HCT116 (cell line): Measurements from ENCODE around the gene RCVRN. TPM values are rescaled to one million over a fixed set of nuclear protein-coding genes. Genes with fewer than 3 reads are reported as not detected.

Source experiments
- ATAC-seq: fragments of 200-7000 bp; cut with Tn5 transposase; 2 replicates; pipeline ENCODE4 v1.9.1; 2020; ENCODE audit warnings: mild to moderate bottlenecking, moderate library complexity
- BruUV-seq: library from RNA; stranded (reverse); fragments of 400-500 nt; replicated peaks from 2 replicates; lab custom pipeline; 2021; lab: Mats Ljungman, UMichigan
- CTCF ChIA-PET: fragments of 300-600 bp; sonication (Branson Sonifier 250); formaldehyde crosslinking; loops from one replicate; lab custom pipeline; 2021; ENCODE audit warnings: antibody characterized with exemption; lab: Charles Lee
- POLR2A ChIA-PET: fragments of 300-600, 350-600 bp; sonication (Branson Sonifier 250); formaldehyde crosslinking; loops from one replicate; lab custom pipeline; 2021; ENCODE audit warnings: antibody characterized with exemption; lab: Charles Lee
- RAD21 ChIA-PET, 2 experiments: fragments of 300-600 bp; sonication (Branson Sonifier 250); formaldehyde crosslinking; loops; one replicate each; lab custom pipeline; 2023; ENCODE audit warnings: low total read pairs in 2 of 2; ENCODE audit not compliant: uncharacterized antibody in 2 of 2, unreplicated experiment in 2 of 2, low non-redundant PET in 1 of 2; lab: Charles Lee
- DNase-seq: peaks from one replicate; pipeline ENCODE4 v3.0.0-alpha.2; 2010; ENCODE audit warnings: low read depth, low spot score
- H2AFZ ChIP-seq: fragments of 200-600 bp; shearing (Covaris generic), sonication (generic); 2 replicates; pipeline ENCODE4 v1.6.1; 2017; ENCODE audit warnings: low read depth, mixed run types, mixed read lengths, antibody characterized with exemption, low read length; ENCODE audit not compliant: poor library complexity, severe bottlenecking
- H3K27ac ChIP-seq: 2 replicates; pipeline ENCODE4 v1.5.1; 2012; ENCODE audit warnings: low read depth, low read length
- H3K27me3 ChIP-seq: fragments of 200-600 bp; sonication (generic); 2 replicates; pipeline ENCODE4 v1.6.1; 2016; ENCODE audit warnings: mixed run types, low read length, mixed read lengths; ENCODE audit not compliant: insufficient read depth
- H3K36me3 ChIP-seq, 2 experiments: fragments of 200-500 bp in 1 of 2; fragments of 200-600 bp in 1 of 2; sonication (Bioruptor generic) in 1 of 2; sonication (generic) in 1 of 2; 2 replicates each; pipeline versions ENCODE4 v1.5.1 to v1.6.1; 2014 to 2016; ENCODE audit warnings: low read length in 2 of 2, inconsistent platforms in 1 of 2, mixed read lengths in 1 of 2, mixed run types in 1 of 2; ENCODE audit not compliant: insufficient read depth in 2 of 2, control insufficient read depth in 1 of 2
- H3K4me1 ChIP-seq, 2 experiments: fragments of 200-600 bp in 1 of 2; sonication (generic) in 1 of 2; 2 replicates each; pipeline versions ENCODE4 v1.5.1 to v1.6.1; 2012 to 2017; ENCODE audit warnings: low read length in 2 of 2, inconsistent platforms in 1 of 2, mild to moderate bottlenecking in 1 of 2, mixed read lengths in 1 of 2, mixed run types in 1 of 2, moderate library complexity in 1 of 2; ENCODE audit not compliant: insufficient read depth in 2 of 2, control insufficient read depth in 1 of 2
- H3K4me2 ChIP-seq: fragments of 200-600 bp; sonication (generic); 2 replicates; pipeline ENCODE4 v1.6.1; 2017; ENCODE audit warnings: mixed run types, low read length, mixed read lengths
- H3K4me3 ChIP-seq, 2 experiments: fragments of 200-600 bp in 1 of 2; sonication (generic) in 1 of 2; replicated peaks in 1 of 2; 2 replicates each; pipeline ENCODE4 v1.5.1; 2011 to 2016; ENCODE audit warnings: low read length in 2 of 2, control low read depth in 1 of 2, low read depth in 1 of 2, mild to moderate bottlenecking in 1 of 2, mixed read lengths in 1 of 2, mixed run types in 1 of 2
- H3K79me2 ChIP-seq: fragments of 200-600 bp; sonication (generic); 2 replicates; pipeline ENCODE4 v1.6.1; 2017; ENCODE audit warnings: mild to moderate bottlenecking, mixed run types, low read length, moderate library complexity, mixed read lengths; ENCODE audit not compliant: insufficient read depth
- H3K9ac ChIP-seq: fragments of 200-600 bp; sonication (generic); 2 replicates; pipeline ENCODE4 v1.6.1; 2016; ENCODE audit warnings: low read length, mixed read lengths
- H3K9me2 ChIP-seq: fragments of 200-600 bp; sonication (generic), shearing (Covaris generic); 2 replicates; pipeline ENCODE4 v1.6.1; 2017; ENCODE audit warnings: mixed run types, mild to moderate bottlenecking, moderate library complexity; ENCODE audit not compliant: insufficient read depth
- H3K9me3 ChIP-seq, 2 experiments: fragments of 200-500 bp in 1 of 2; fragments of 200-600 bp in 1 of 2; sonication (Bioruptor generic) in 1 of 2; sonication (generic) in 1 of 2; 2 replicates each; pipeline ENCODE4 v1.6.1; 2014 to 2017; ENCODE audit warnings: low read length in 2 of 2, mixed read lengths in 2 of 2, inconsistent platforms in 1 of 2, low read depth in 1 of 2, mild to moderate bottlenecking in 1 of 2, mixed run types in 1 of 2, moderate library complexity in 1 of 2; ENCODE audit not compliant: control insufficient read depth in 1 of 2, insufficient read depth in 1 of 2
- H4K20me1 ChIP-seq: fragments of 200-600 bp; sonication (generic), shearing (Covaris generic); 2 replicates; pipeline ENCODE4 v1.6.1; 2017; ENCODE audit warnings: mixed run types, mild to moderate bottlenecking, moderate library complexity; ENCODE audit not compliant: insufficient read depth
- EGR1 ChIP-seq: IDR thresholded peaks from 2 replicates; pipeline ENCODE4 v1.6.1; 2012; ENCODE audit warnings: low read depth
- ELF1 ChIP-seq: IDR thresholded peaks from 2 replicates; pipeline ENCODE4 v1.6.1; 2012; ENCODE audit warnings: low read depth, borderline replicate concordance
- EZH2 ChIP-seq: fragments of 200-600 bp; sonication (generic); IDR thresholded peaks from 2 replicates; pipeline ENCODE4 v1.6.1; 2017; ENCODE audit warnings: antibody characterized with exemption, mixed run types
- FOSL1 ChIP-seq: IDR thresholded peaks from 2 replicates; pipeline ENCODE4 v1.6.1; 2012; ENCODE audit warnings: low read depth
- JUND ChIP-seq: IDR thresholded peaks from 2 replicates; pipeline ENCODE4 v1.6.1; 2012
- POLR2AphosphoS5 ChIP-seq: IDR thresholded peaks from 2 replicates; pipeline ENCODE4 v1.6.1; 2011; ENCODE audit warnings: mild to moderate bottlenecking, low read depth, low read length, moderate library complexity
- RAD21 ChIP-seq: IDR thresholded peaks from 2 replicates; pipeline ENCODE4 v1.6.1; 2012; ENCODE audit warnings: low read depth, mild to moderate bottlenecking
- SRF ChIP-seq: IDR thresholded peaks from 2 replicates; pipeline ENCODE4 v1.6.1; 2012; ENCODE audit warnings: low read depth
- intact Hi-C: fragments of 100-400 bp; cut with micrococcal nuclease; formaldehyde crosslinking; loops from 2 replicates; pipeline ENCODE4 v1.10.0; 2022
- total RNA-seq: library from RNA; stranded (reverse); gene quantifications from one replicate; pipeline ENCODE4 v1.2.1, GENCODE V29; 2021; ENCODE audit not compliant: unreplicated experiment
- TF ChIP-seq, protein P1 (sequence below): IDR thresholded peaks from 2 replicates; pipeline ENCODE4 v1.6.1; 2011; ENCODE audit warnings: mild to moderate bottlenecking, low read length, moderate library complexity; ENCODE audit not compliant: insufficient replicate concordance; ENCODE audit errors: extremely low read depth

RCVRN gene
- total RNA-seq, 1 experiment from 2014 or later = not detected

DNA sequence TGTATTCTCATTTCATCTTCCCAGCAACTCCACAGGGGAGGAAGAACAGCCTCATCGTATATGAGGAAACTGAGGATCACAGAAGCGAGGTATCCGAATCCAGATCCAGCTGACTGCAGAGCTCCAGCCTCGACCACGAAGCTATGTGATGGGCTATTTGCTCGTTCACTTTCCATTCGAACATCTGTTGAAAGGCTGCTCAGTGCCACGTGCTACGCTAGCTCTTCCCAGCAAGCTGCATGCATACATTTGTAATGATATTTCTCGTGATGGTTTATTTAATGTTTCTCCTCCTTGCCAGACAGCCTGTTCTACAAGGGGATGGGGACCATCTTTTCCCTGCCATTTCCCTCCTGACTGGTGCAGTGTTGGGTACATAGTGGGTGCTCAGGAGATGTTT is 48.4 kb upstream of the RCVRN start:
- no TSS peak for BruUV-seq
- peaks cover 19% of the 10 kb centered on the region; the same call in 1 of the 2 replicates for H3K27me3 ChIP-seq
- TF ChIP-seq ELF1 (no peak), JUND (no peak), EGR1 (no peak), EZH2 (no peak), FOSL1 (no peak), POLR2AphosphoS5 (no peak), RAD21 (no peak)
- no peak overlapping the region for H3K9ac ChIP-seq
- ChIA-PET CTCF (interaction anchor here (1.1 kb wide), 1 partner anchor 28 kb away, joined by 3 read pairs; no protein-coding TSS in a partner anchor), POLR2A (no interaction called here), RAD21 (no interaction called here)
- H3K9me3 ChIP-seq = no peaks in the 10 kb centered on the region
- no peak overlapping the region for H2AFZ ChIP-seq
- H3K9me2 ChIP-seq = no peaks in the 10 kb centered on the region
- H3K27ac ChIP-seq = no peak overlapping the region
- H4K20me1 ChIP-seq = no peaks in the 10 kb centered on the region
- no peaks in the 10 kb centered on the region for H3K4me1 ChIP-seq
- intact Hi-C loops = no loop called here
- no peaks in the 10 kb centered on the region for H3K79me2 ChIP-seq
- H3K4me3 ChIP-seq = no peak overlapping the region
- H3K36me3 ChIP-seq = no peaks in the 10 kb centered on the region
- ATAC-seq = no peak
- no peak overlapping the region for H3K4me2 ChIP-seq
- DNase-seq = no peak

DNA sequence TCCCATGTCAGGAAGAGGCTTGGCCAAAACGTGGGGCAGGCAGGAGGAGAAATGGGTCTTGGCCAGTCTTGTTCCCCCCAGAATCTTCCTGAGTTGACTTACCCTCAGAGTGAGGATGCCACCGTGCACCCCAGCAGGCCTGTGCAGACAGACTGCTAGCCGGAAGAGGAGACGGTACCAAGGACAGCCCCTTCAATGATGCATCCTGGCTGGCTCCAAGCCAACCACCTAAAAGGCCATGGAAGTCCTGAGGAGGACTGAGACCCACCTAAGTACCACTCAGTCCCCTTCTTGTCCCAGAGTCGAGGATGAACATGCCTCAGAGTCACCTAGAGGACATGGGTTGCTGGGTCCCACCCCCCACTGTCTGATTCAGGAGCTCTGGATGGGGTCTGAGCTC is 46.7 kb upstream of the RCVRN start:
- Histone ChIP-seq H3K9ac (no peak overlapping the region), H3K79me2 (no peaks in the 10 kb centered on the region), H3K9me2 (no peaks in the 10 kb centered on the region), H3K27ac (no peak overlapping the region)
- CTCF ChIA-PET = no interaction called here
- TF ChIP-seq ELF1 (no peak), RAD21 (no peak), SRF (no peak)
- TF ChIP-seq, protein P1, sequence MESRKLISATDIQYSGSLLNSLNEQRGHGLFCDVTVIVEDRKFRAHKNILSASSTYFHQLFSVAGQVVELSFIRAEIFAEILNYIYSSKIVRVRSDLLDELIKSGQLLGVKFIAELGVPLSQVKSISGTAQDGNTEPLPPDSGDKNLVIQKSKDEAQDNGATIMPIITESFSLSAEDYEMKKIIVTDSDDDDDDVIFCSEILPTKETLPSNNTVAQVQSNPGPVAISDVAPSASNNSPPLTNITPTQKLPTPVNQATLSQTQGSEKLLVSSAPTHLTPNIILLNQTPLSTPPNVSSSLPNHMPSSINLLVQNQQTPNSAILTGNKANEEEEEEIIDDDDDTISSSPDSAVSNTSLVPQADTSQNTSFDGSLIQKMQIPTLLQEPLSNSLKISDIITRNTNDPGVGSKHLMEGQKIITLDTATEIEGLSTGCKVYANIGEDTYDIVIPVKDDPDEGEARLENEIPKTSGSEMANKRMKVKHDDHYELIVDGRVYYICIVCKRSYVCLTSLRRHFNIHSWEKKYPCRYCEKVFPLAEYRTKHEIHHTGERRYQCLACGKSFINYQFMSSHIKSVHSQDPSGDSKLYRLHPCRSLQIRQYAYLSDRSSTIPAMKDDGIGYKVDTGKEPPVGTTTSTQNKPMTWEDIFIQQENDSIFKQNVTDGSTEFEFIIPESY = no peak
- TF ChIP-seq, all 23 proteins: peak for 0
- Histone ChIP-seq H4K20me1 (no peaks in the 10 kb centered on the region), H3K4me2 (no peak overlapping the region), H2AFZ (no peak overlapping the region), H3K9me3 (no peaks in the 10 kb centered on the region), H3K27me3 (peaks cover 19% of the 10 kb centered on the region; the same call in 1 of the 2 replicates), H3K4me3 (no peak overlapping the region), H3K36me3 (no peaks in the 10 kb centered on the region), H3K4me1 (no peaks in the 10 kb centered on the region)
- BruUV-seq = no TSS peak
- no peak for ATAC-seq
- ChIA-PET RAD21 (no interaction called here), POLR2A (no interaction called here)
- no peak for DNase-seq
- intact Hi-C loops = no loop called here
